ENCODE measurements around the gene ARIH2. TPM values are rescaled to one million over a fixed set of nuclear protein-coding genes. Genes with fewer than 3 reads are reported as not detected.

Gene ARIH2
- total RNA-seq, 2 experiments from 2014 or later: 105 to 112 TPM

DNA sequence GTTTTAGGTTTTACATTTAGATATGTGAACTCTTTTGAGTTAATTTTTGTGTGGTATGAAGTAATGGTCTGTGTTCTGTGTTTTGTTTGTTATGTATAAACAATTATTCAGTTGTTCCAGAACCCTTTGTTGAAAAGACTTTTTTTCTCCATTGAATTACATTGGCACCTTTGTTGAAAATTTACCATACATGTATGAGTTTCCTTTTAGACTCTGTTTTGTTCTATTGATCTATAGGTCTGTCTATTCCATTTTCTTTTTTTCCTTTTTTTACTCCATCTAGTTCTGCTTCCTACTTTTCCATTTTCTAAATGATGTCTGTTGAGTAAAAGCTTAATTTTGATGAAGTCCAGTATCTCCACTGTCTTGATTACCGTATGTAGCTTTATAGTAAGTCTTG, 31.4 kb downstream of the ARIH2 start:
- DNase-seq: no peak
- peaks cover 25% of the 10 kb centered on the region for H3K4me1 Mint-ChIP-seq
- H3K27me3 Mint-ChIP-seq: no peaks in the 10 kb centered on the region
- no peak overlapping the region for H3K27ac Mint-ChIP-seq
- peaks cover 15% of the 10 kb centered on the region for H3K36me3 Mint-ChIP-seq (ENCODE audit: low read depth)
- ChIA-PET CTCF (interaction anchor here (0.8 to 3.2 kb wide), 3 partner anchors 17 to 233 kb away, joined by 3 to 14 read pairs (median 3); partner anchors contain the start of gene IP6K2), POLR2A (interaction anchor here (0.6 to 0.7 kb wide), 2 partner anchors 176 to 374 kb away, joined by 5 to 8 read pairs; no protein-coding TSS in a partner anchor)
- no peak for ATAC-seq
- H3K9me3 Mint-ChIP-seq (ENCODE audit: low read depth): no peaks in the 10 kb centered on the region
- no peak overlapping the region for H3K4me3 Mint-ChIP-seq
- intact Hi-C loops (cut with DNase I, micrococcal nuclease): no loop called here

DNA sequence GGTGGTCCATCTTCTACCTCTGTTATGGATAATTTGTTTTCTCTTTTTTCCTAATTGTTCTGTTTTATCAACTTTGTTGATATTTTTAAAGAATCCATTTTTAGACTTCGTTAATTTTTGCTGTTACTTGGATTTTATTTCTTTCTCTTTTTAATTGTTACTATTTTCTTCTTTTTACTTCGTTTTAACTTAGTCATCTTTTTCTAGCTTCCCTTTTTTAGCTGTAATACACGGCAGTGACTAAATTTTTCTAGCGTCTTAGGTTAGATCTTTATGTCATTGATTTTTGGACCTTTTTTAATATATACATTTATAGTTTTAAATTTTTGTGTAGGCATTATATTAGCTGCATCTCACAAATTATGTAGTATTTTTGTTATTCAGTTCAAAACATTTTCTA, 33.1 kb downstream of the ARIH2 start:
- H3K36me3 Mint-ChIP-seq (ENCODE audit: low read depth): peaks cover 20% of the 10 kb centered on the region
- no peaks in the 10 kb centered on the region for H3K9me3 Mint-ChIP-seq (ENCODE audit: low read depth)
- intact Hi-C loops (cut with DNase I, micrococcal nuclease): loop anchor here in 1 of 2 experiments (1.0 kb wide), 1 partner anchor 214 kb away; no protein-coding TSS in a partner anchor
- DNase-seq (no peak), ATAC-seq (no peak)
- no peaks in the 10 kb centered on the region for H3K27me3 Mint-ChIP-seq
- peaks cover 9% of the 10 kb centered on the region for H3K4me1 Mint-ChIP-seq
- H3K4me3 Mint-ChIP-seq: no peak overlapping the region
- POLR2A ChIA-PET: no interaction called here
- CTCF ChIA-PET: interaction anchor here (0.5 to 3.2 kb wide), 13 partner anchors 9 to 374 kb away, joined by 3 to 14 read pairs (median 4); partner anchors contain the start of genes ARIH2 and WDR6
- H3K27ac Mint-ChIP-seq: no peak overlapping the region

DNA sequence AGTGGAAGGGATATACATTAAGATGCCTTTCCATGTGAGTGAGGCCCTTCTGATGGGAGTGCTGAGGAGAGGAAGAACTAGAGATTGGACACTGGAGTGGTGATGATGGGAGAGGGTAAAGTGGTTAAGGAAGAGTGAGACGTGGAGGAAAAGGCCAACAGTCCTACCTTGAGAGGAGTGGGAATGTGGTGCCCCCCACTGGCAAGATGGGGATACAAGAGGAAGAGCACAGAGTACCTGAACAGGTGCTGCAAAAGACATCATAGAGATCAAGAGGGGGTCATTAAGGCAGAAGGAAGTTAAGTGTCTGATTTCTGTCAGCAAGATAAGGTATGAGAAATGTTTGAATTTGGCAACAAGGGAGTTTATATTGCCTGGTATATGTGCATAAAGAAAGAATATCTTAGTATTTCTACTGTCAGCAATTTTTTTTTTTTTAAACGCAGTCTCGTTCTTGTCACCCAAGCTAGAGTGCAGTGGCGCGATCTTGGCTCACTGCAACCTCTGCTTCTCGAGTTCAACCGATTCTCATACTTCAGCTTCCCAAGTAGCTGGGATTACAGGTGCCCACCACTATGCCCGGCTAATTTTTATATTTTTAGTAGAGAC, 34.0 kb downstream of the ARIH2 start:
- H3K4me3 Mint-ChIP-seq: no peak overlapping the region
- ChIA-PET POLR2A (no interaction called here), CTCF (interaction anchor here (0.8 to 3.2 kb wide), 10 partner anchors 8 to 214 kb away, joined by 3 to 14 read pairs (median 4); partner anchors contain the start of genes ARIH2 and WDR6)
- intact Hi-C loops (cut with DNase I, micrococcal nuclease): no loop called here
- peak; percentile 68 for DNase-seq
- H3K4me1 Mint-ChIP-seq: peaks cover 9% of the 10 kb centered on the region
- peaks cover 25% of the 10 kb centered on the region for H3K36me3 Mint-ChIP-seq (ENCODE audit: low read depth)
- no peak overlapping the region for H3K27ac Mint-ChIP-seq
- no peaks in the 10 kb centered on the region for H3K9me3 Mint-ChIP-seq (ENCODE audit: low read depth)
- H3K27me3 Mint-ChIP-seq: no peaks in the 10 kb centered on the region
- ATAC-seq: peak; percentile 58

DNA sequence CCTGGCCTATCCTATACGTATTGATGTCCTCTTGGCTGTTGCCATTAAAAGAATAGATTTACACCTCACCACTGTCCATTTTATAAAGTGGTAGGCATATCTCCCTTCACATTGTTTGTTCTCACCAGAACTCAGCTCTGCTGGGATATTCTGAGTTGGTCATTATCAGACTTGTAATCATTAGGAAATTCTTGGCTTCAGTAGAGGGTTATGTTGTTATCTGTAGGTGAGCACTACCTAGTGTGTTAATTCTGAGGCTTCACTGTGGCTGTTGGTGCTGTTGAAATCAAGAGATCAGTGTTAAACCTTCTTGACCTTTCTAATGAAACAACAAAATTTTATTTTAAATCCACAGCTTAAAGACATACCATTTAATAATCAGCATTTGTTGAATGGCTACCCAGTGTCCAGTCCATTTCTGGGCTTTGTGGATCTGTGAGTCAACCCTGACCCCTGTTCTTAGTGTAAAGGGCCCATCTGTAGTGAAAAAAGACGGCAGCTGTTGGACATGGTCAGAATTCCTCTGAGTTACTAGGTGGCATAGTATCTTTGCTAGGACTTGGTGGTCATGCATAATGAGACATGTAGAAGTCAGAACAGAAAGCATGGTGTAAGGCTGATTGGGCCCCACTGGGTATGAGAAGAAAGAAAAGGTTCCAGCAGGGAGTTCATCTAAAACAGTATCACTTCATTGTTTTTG, 38.5 kb downstream of the ARIH2 start:
- ATAC-seq: no peak
- ChIA-PET CTCF (no interaction called here), POLR2A (no interaction called here)
- Mint-ChIP-seq H3K27ac (no peak overlapping the region), H3K36me3 (ENCODE audit: low read depth) (peaks cover 31% of the 10 kb centered on the region), H3K4me1 (peaks cover 2% of the 10 kb centered on the region), H3K27me3 (no peaks in the 10 kb centered on the region), H3K4me3 (no peak overlapping the region), H3K9me3 (ENCODE audit: low read depth) (no peaks in the 10 kb centered on the region)
- intact Hi-C loops (cut with DNase I, micrococcal nuclease): no loop called here
- no peak for DNase-seq

DNA sequence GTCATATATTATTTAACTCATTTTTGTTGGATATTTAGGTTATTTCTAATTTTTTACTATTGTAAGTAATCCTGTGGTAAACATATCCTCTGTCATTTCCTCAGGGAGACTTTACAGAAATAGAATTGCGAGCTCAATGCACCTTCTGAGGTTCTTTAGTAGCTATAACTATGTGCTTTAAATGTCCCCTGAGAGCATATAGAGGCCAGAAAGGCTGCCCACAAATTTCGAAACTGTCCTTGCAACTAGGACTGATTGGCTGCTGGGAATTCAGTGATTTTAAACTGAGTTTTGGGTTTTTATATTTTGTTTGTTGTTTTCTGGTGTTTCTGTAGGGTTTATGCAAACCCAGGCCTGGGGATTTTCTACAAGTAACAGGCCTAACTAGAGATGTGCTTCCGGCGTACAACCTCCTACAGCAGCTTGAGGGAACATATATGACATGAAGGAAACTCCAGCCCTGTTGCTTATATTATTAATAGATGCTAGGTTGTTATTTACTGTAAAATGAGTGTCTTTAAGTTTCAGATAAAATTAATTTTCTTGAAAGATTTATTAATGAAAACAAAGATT, 42.3 kb downstream of the ARIH2 start:
- ChIA-PET POLR2A (no interaction called here), CTCF (interaction anchor here (0.8 to 1.1 kb wide), 2 partner anchors 9 to 31 kb away, joined by 3 read pairs; no protein-coding TSS in a partner anchor)
- Mint-ChIP-seq H3K36me3 (ENCODE audit: low read depth) (peaks cover 31% of the 10 kb centered on the region), H3K27ac (no peak overlapping the region), H3K27me3 (no peaks in the 10 kb centered on the region), H3K4me1 (peaks cover 3% of the 10 kb centered on the region), H3K9me3 (ENCODE audit: low read depth) (no peaks in the 10 kb centered on the region), H3K4me3 (no peak overlapping the region)
- DNase-seq: no peak
- no peak for ATAC-seq
- intact Hi-C loops (cut with DNase I, micrococcal nuclease): no loop called here

DNA sequence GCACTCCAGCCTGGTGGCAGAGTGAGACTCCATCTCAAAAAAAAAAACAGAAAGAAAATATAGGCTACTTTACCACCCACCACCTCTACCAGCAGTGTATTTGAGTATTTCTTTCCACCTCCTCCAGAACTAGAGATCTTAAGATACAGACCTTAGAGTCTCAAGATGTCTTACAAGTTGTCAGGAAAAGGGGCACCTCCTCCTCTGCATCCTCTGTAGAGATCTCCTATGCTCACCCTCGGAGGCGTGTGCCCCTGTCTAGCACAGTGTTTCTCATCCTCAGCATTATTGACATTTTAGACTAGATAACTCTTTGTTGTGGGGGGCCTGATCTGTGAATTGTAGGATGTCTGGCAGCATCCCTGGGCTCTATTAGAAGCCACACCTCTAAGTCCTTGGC, 43.7 kb downstream of the ARIH2 start:
- peak overlapping the region; percentile 34 for H3K27ac Mint-ChIP-seq
- H3K4me3 Mint-ChIP-seq: no peak overlapping the region
- no peak for ATAC-seq
- POLR2A ChIA-PET: no interaction called here
- peaks cover 17% of the 10 kb centered on the region for H3K4me1 Mint-ChIP-seq
- H3K9me3 Mint-ChIP-seq (ENCODE audit: low read depth): no peaks in the 10 kb centered on the region
- intact Hi-C loops (cut with DNase I, micrococcal nuclease): no loop called here
- H3K27me3 Mint-ChIP-seq: no peaks in the 10 kb centered on the region
- no peak for DNase-seq
- peaks cover 36% of the 10 kb centered on the region for H3K36me3 Mint-ChIP-seq (ENCODE audit: low read depth)
- CTCF ChIA-PET: no interaction called here

DNA sequence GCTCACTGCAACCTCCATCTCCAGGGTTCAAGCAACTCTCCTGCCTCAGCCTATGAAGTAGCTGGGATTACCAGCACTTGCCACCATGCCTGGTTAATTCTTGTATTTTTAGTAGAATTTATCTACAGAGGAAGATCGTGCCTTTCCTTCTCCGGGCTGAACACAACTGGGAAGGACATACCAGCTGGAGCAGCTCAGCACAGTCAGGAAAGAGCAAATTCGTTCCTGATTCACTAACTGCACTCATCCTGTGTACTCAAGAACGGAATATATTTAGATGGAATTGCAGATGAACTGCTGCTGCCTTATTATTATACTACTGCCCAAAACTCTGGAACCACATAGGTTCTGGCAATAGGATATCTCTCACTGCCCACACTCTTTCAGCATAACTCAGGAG, 44.3 kb downstream of the ARIH2 start:
- CTCF ChIA-PET: no interaction called here
- no peak overlapping the region for H3K4me3 Mint-ChIP-seq

DNA sequence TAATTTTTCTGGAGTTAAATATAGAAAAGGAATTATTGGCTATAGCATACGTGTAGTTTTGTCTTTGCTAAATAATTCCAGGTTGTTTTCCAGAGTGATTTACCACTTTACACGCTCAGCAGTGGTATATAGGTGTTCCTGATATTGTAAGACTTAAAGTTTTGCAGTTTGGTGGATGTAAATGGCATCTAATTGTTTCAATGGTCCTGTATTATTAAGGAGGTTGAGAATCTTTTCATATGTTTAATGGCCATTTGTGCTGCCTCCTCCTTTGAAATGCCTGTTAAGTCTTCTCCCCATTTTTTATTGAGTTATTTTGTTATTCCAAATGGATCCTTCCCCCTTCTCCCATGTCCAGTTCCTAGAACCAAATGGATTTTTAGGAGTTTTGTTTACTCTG, 44.9 kb downstream of the ARIH2 start:
- Mint-ChIP-seq H3K4me3 (no peak overlapping the region), H3K9me3 (ENCODE audit: low read depth) (no peaks in the 10 kb centered on the region), H3K4me1 (peaks cover 17% of the 10 kb centered on the region), H3K36me3 (ENCODE audit: low read depth) (peaks cover 38% of the 10 kb centered on the region), H3K27me3 (no peaks in the 10 kb centered on the region), H3K27ac (no peak overlapping the region)
- DNase-seq: no peak
- ChIA-PET CTCF (no interaction called here), POLR2A (no interaction called here)
- no peak for ATAC-seq
- intact Hi-C loops (cut with DNase I, micrococcal nuclease): no loop called here

More for the DNA sequence above, 44.3 kb downstream of the ARIH2 start:
- intact Hi-C loops (cut with DNase I, micrococcal nuclease): no loop called here
- H3K27ac Mint-ChIP-seq: no peak overlapping the region
- H3K27me3 Mint-ChIP-seq: no peaks in the 10 kb centered on the region
- no peak for DNase-seq
- H3K4me1 Mint-ChIP-seq: peaks cover 17% of the 10 kb centered on the region
- H3K9me3 Mint-ChIP-seq (ENCODE audit: low read depth): no peaks in the 10 kb centered on the region
- H3K36me3 Mint-ChIP-seq (ENCODE audit: low read depth): peaks cover 39% of the 10 kb centered on the region
- POLR2A ChIA-PET: no interaction called here
- no peak for ATAC-seq

DNA sequence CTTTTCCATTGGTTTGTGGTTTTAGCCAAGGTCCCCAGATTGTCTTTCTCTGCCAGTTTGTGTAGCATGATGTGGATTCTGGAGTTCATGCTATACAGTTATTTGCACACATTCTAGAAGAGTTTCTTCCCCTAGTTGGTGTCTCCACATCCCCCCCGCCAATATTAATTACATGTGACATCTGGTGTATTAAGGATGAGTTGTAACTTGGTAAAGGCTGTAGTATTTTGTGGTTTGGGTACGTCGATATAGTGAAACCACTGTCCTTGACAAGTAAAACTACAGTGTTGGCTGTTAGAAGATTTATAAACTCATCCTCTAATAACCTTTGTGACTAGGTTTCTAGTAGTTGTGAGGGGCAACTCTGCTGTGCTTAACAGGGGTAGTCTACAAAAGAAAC, 47.7 kb downstream of the ARIH2 start:
- ATAC-seq (peak; percentile 42), DNase-seq (no peak)
- H3K4me1 Mint-ChIP-seq: peaks cover 17% of the 10 kb centered on the region
- POLR2A ChIA-PET: interaction anchor here (1.1 kb wide), 1 partner anchor 62 kb away, joined by 5 read pairs; no protein-coding TSS in a partner anchor
- intact Hi-C loops (cut with DNase I, micrococcal nuclease): no loop called here
- CTCF ChIA-PET: interaction anchor here (0.9 to 1.3 kb wide), 3 partner anchors 16 to 23 kb away, joined by 3 read pairs; partner anchors contain the start of gene P4HTM
- no peak overlapping the region for H3K4me3 Mint-ChIP-seq
- peaks cover 53% of the 10 kb centered on the region for H3K36me3 Mint-ChIP-seq (ENCODE audit: low read depth)
- no peaks in the 10 kb centered on the region for H3K9me3 Mint-ChIP-seq (ENCODE audit: low read depth)
- no peaks in the 10 kb centered on the region for H3K27me3 Mint-ChIP-seq
- H3K27ac Mint-ChIP-seq: peak overlapping the region; percentile 6

DNA sequence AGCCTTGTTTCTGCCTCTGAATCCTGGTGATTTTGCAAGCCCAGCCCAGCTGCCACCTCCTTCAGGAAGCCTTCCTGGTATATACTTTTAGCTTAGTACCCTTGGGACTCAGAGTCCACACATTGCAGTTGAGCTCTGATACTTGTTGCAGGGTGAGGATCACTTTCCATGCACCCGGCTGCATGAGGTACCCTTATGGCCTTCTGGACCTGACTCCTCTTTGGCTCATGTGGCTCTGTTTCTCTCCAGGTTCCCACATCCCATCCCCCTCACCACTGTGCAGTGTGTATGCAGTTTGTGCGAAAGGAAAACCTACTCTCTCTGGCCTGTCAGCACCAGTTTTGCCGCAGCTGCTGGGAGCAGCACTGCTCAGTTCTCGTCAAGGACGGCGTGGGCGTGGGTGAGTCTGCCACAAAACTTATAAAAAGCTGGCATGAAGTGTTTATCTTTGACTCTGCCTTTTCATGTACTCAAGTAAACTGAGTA, 48.3 kb downstream of the ARIH2 start:
- POLR2A ChIA-PET: interaction anchor here (1.1 kb wide), 1 partner anchor 62 kb away, joined by 5 read pairs; no protein-coding TSS in a partner anchor

DNA sequence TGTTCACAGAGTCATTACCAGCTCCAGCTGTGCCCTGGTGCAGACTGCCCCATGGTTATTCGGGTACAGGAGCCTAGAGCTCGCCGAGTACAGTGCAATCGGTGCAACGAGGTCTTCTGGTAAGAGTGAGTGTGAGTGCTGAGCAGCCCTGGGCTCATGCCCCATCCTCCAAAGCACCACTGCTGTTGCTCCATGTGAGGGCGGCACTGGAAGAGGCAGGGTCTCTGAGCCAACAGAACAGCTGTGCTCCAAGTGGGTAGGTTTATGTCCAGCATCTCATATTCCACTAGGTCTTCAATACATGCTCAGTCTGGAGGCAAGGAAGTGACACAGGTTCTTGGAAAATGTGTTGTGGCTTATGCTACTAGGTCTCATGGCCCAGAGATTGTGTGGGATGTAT, 51.9 kb downstream of the ARIH2 start:
- Mint-ChIP-seq H3K4me1 (peaks cover 15% of the 10 kb centered on the region), H3K27me3 (no peaks in the 10 kb centered on the region), H3K9me3 (ENCODE audit: low read depth) (no peaks in the 10 kb centered on the region), H3K27ac (no peak overlapping the region), H3K4me3 (no peak overlapping the region), H3K36me3 (ENCODE audit: low read depth) (peaks cover 63% of the 10 kb centered on the region)
- POLR2A ChIA-PET: no interaction called here
- ATAC-seq (no peak), DNase-seq (no peak)
- CTCF ChIA-PET: interaction anchor here (0.6 to 1.5 kb wide), 4 partner anchors 12 to 1346 kb away, joined by 3 to 8 read pairs (median 3); no protein-coding TSS in a partner anchor
- intact Hi-C loops (cut with DNase I, micrococcal nuclease): no loop called here

More for the DNA sequence above, 48.3 kb downstream of the ARIH2 start:
- no peaks in the 10 kb centered on the region for H3K27me3 Mint-ChIP-seq
- peak; percentile 75 for DNase-seq
- peak overlapping the region; percentile 88 for H3K27ac Mint-ChIP-seq
- no peak overlapping the region for H3K4me3 Mint-ChIP-seq
- CTCF ChIA-PET: interaction anchor here (1.1 kb wide), 1 partner anchor 16 kb away, joined by 3 read pairs; no protein-coding TSS in a partner anchor
- intact Hi-C loops (cut with DNase I, micrococcal nuclease): no loop called here
- H3K9me3 Mint-ChIP-seq (ENCODE audit: low read depth): no peaks in the 10 kb centered on the region
- peaks cover 55% of the 10 kb centered on the region for H3K36me3 Mint-ChIP-seq (ENCODE audit: low read depth)
- ATAC-seq: peak; percentile 86
- H3K4me1 Mint-ChIP-seq: peaks cover 17% of the 10 kb centered on the region

Data from activated CD4-positive, alpha-beta T cell treated with anti-CD3 and anti-CD28 coated beads for 36 hours (primary cell).